Small intestine (tissue), 7 donors: Measurements from ENCODE around the gene FUCA1. TPM values are rescaled to one million over a fixed set of nuclear protein-coding genes. Genes with fewer than 3 reads are reported as not detected.

Source experiments
- DNase-seq, 2 donors: peaks; one replicate each; pipeline versions ENCODE4 v3.0.0 to v3.0.0-alpha.2; 2013
- FAIRE-seq: peaks from 2 replicates; lab custom pipeline; 2012; peaks lifted over from hg19 to GRCh38; lab: Jason Lieb, UNC
- H3K27ac ChIP-seq, 3 donors: one replicate each; pipeline ENCODE4 v1.5.1; 2013; ENCODE audit warnings: low read length in 2 of 3, mild to moderate bottlenecking in 2 of 3, control low read depth in 1 of 3, inconsistent platforms in 1 of 3, low read depth in 1 of 3, moderate library complexity in 1 of 3
- H3K27me3 ChIP-seq, 3 donors: one replicate each; pipeline ENCODE4 v1.6.1; 2013; ENCODE audit warnings: low read length in 3 of 3, inconsistent platforms in 1 of 3; ENCODE audit not compliant: control insufficient read depth in 3 of 3, insufficient read depth in 3 of 3
- H3K36me3 ChIP-seq, 3 donors: one replicate each; pipeline ENCODE4 v1.6.1; 2013; ENCODE audit warnings: low read length in 3 of 3, inconsistent platforms in 1 of 3, low read depth in 1 of 3, mild to moderate bottlenecking in 1 of 3, moderate library complexity in 1 of 3; ENCODE audit not compliant: control insufficient read depth in 3 of 3, insufficient read depth in 2 of 3
- H3K4me1 ChIP-seq, 3 donors: one replicate each; pipeline ENCODE4 v1.6.1; 2013; ENCODE audit warnings: low read length in 2 of 3, inconsistent platforms in 1 of 3, low read depth in 1 of 3, mild to moderate bottlenecking in 1 of 3, moderate library complexity in 1 of 3; ENCODE audit not compliant: control insufficient read depth in 3 of 3, insufficient read depth in 2 of 3
- H3K4me3 ChIP-seq, 3 donors: one replicate each; pipeline ENCODE4 v1.5.1; 2013; ENCODE audit warnings: low read length in 3 of 3, control low read depth in 1 of 3, inconsistent platforms in 1 of 3, low read depth in 1 of 3, mild to moderate bottlenecking in 1 of 3, moderate library complexity in 1 of 3
- H3K9me3 ChIP-seq, 2 donors: one replicate each; pipeline ENCODE4 v1.6.1; 2013; ENCODE audit warnings: low read depth in 1 of 2, low read length in 1 of 2; ENCODE audit not compliant: control insufficient read depth in 2 of 2, insufficient read depth in 1 of 2
- WGBS, 3 donors: extraction: QIAGEN DNeasy Blood & Tissue Kit; methylation state at CpG; one replicate each; pipeline ENCODE4 v1.1.7; 2013; 5-methylcytosine and 5-hydroxymethylcytosine counted together
- polyA plus RNA-seq, 4 donors: library from polyadenylated mRNA; stranded (reverse) in 3 of 4; unstranded in 1 of 4; fragments of 200-250 nt in 3 of 4; fragments of 120-200 nt in 1 of 4; gene quantifications; one replicate each; pipeline versions ENCODE4 v1.2.1 to v1.2.3, GENCODE V29; 2013
- donor health status: healthy with polysubstance abuse.
- donor health status: control.
- donor health status: control.
- donor health status: Bipolar disorder and iron deficiency.
- donor health status: healthy.

The FUCA1 gene
- polyA plus RNA-seq, 4 donors = 44.9 to 81.8 (median 51.3) TPM

GRCh38 chr1:23801876-23802275 is 66.2 kb downstream of the FUCA1 start:
- Histone ChIP-seq H3K27me3 (no peaks in the 10 kb centered on the region), H3K4me1 (peaks cover 0 to 38% (median 0%) of the 10 kb centered on the region in 3 donors), H3K9me3 (no peaks in the 10 kb centered on the region), H3K4me3 (no peak overlapping the region), H3K27ac (peak overlapping the region in 1 of 3 donors; percentile 93), H3K36me3 (peaks cover 0 to 72% (median 0%) of the 10 kb centered on the region in 3 donors)
- DNase-seq (no peak), FAIRE-seq (no peak)
- WGBS, 3 donors = 48 to 61% (median 55%) methylated on average over 10 of the region's 10 CpGs

GRCh38 chr1:23801338-23801748 is 66.7 kb downstream of the FUCA1 start:
- Histone ChIP-seq H3K27ac (peak overlapping the region; percentile 80 to 94 (median 93)), H3K4me1 (peaks cover 0 to 43% (median 0%) of the 10 kb centered on the region in 3 donors), H3K9me3 (no peaks in the 10 kb centered on the region), H3K27me3 (no peaks in the 10 kb centered on the region), H3K36me3 (peaks cover 0 to 73% (median under 1%) of the 10 kb centered on the region in 3 donors), H3K4me3 (peak overlapping the region; percentile 70 to 80 (median 71))
- WGBS, 3 donors = 8 to 24% (median 13%) methylated on average over 19 of the region's 19 CpGs
- FAIRE-seq = no peak
- peak; percentile 62 to 71 for DNase-seq

- Histone ChIP-seq H3K27me3 (no peaks in the 10 kb centered on the region), H3K4me3 (peak within 1 kb of the TSS; percentile 70 to 80 (median 71)), H3K9me3 (no peaks in the 10 kb centered on the region), H3K27ac (peak within 1 kb of the TSS; percentile 95 to 100 (median 99)), H3K36me3 (peaks cover 0 to 74% (median 6%) of the 10 kb centered on the region in 3 donors), H3K4me1 (peaks cover 0 to 39% (median 0%) of the 10 kb centered on the region in 3 donors)
- WGBS, 3 donors = 0 to 1% (median 1%) methylated on average over 68 to 82 of the region's 82 CpGs
- FAIRE-seq (no peak), DNase-seq (peak; percentile 97 to 100)
Measured at GRCh38 chr1:23800400-23801337, 67.4 kb downstream of the FUCA1 start, which contains the start of gene GALE. TSS of gene GALE (minus strand) at chr1:23800754. CDS start at chr1:23799007, 1,747 bp downstream.

- no peaks in the 10 kb centered on the region for H3K27me3 ChIP-seq
- peak overlapping the region; percentile 70 to 72 (median 71) for H3K4me3 ChIP-seq
- no peak for FAIRE-seq
- peaks cover 0 to 35% (median 0%) of the 10 kb centered on the region in 3 donors for H3K4me1 ChIP-seq
- 0 to 2% (median 2%) methylated on average over 46 to 48 of the region's 48 CpGs for WGBS, 3 donors
- peak; percentile 93 to 95 for DNase-seq
- H3K9me3 ChIP-seq = no peaks in the 10 kb centered on the region
- H3K36me3 ChIP-seq = peaks cover 0 to 74% (median 9%) of the 10 kb centered on the region in 3 donors
- H3K27ac ChIP-seq = peak overlapping the region; percentile 95 to 100 (median 99)
Measured at GRCh38 chr1:23799570-23800399, 68.3 kb downstream of the FUCA1 start.

GRCh38 chr1:23799255-23799569 is 68.9 kb downstream of the FUCA1 start:
- no peak for DNase-seq
- Histone ChIP-seq H3K4me3 (peak overlapping the region in 2 of 3 donors; percentile 45 to 71), H3K27ac (peak overlapping the region; percentile 71 to 100 (median 95)), H3K4me1 (peaks cover 0 to 41% (median 0%) of the 10 kb centered on the region in 3 donors), H3K36me3 (peaks cover 3 to 76% (median 9%) of the 10 kb centered on the region in 3 donors), H3K9me3 (no peaks in the 10 kb centered on the region), H3K27me3 (no peaks in the 10 kb centered on the region)
- no peak for FAIRE-seq
- whole genome bisulfite sequencing, 3 donors = 43 to 61% (median 51%) methylated on average over 7 of the region's 7 CpGs

- DNase-seq = no peak
Measured at GRCh38 chr1:23798662-23799142, 69.4 kb downstream of the FUCA1 start.

GRCh38 chr1:23797478-23798448 is 70.3 kb downstream of the FUCA1 start:
- H3K27ac ChIP-seq = peak overlapping the region in 2 of 3 donors; percentile 17 to 25
- no peaks in the 10 kb centered on the region for H3K9me3 ChIP-seq
- H3K4me3 ChIP-seq = peak overlapping the region in 1 of 3 donors; percentile 71
- FAIRE-seq (no peak), DNase-seq (no peak)
- no peaks in the 10 kb centered on the region for H3K27me3 ChIP-seq
- peaks cover 0 to 54% (median 0%) of the 10 kb centered on the region in 3 donors for H3K4me1 ChIP-seq
- WGBS, 3 donors = 72 to 86% (median 80%) methylated on average over 19 to 20 of the region's 20 CpGs
- H3K36me3 ChIP-seq = peaks cover 8 to 77% (median 9%) of the 10 kb centered on the region in 3 donors

More at GRCh38 chr1:23798662-23799142, 69.4 kb downstream of the FUCA1 start:
- WGBS, 3 donors = 70 to 83% (median 75%) methylated on average over 12 of the region's 12 CpGs
- Histone ChIP-seq H3K4me3 (peak overlapping the region in 2 of 3 donors; percentile 45 to 71), H3K36me3 (peaks cover 5 to 76% (median 9%) of the 10 kb centered on the region in 3 donors), H3K27ac (peak overlapping the region; percentile 71 to 100 (median 95)), H3K4me1 (peaks cover 0 to 44% (median 0%) of the 10 kb centered on the region in 3 donors), H3K9me3 (no peaks in the 10 kb centered on the region), H3K27me3 (no peaks in the 10 kb centered on the region)
- no peak for FAIRE-seq
